ENCODE results near the gene DCDC2. TPM values are rescaled to one million over a fixed set of nuclear protein-coding genes. Genes with fewer than 3 reads are reported as not detected.

The DCDC2 gene
- total RNA-seq, 1 experiment from 2014 or later: 1.8 TPM

GRCh38 chr6:24339932-24340331 lies 17.9 kb downstream of the DCDC2 start:
- Mint-ChIP-seq H3K36me3 (peaks cover 13% of the 10 kb centered on the region), H3K9me3 (peaks cover 15% of the 10 kb centered on the region), H3K4me1 (no peaks in the 10 kb centered on the region), H3K27me3 (ENCODE audit: low read depth) (peaks cover 3% of the 10 kb centered on the region; the same call in 1 of the 2 replicates), H3K4me3 (no peak overlapping the region), H3K27ac (no peak overlapping the region)
- ATAC-seq: no peak
- no peak for TF ChIP-seq CDX4 (CRISPR knock-in tag; IDR thresholded peaks at IDR 0.05; ENCODE audit: borderline replicate concordance)
- TF ChIP-seq E2F1 (CRISPR knock-in tag; IDR thresholded peaks at IDR 0.05): no peak
- TF ChIP-seq ZNF423 (CRISPR knock-in tag; IDR thresholded peaks at IDR 0.05): no peak
- ChIA-PET POLR2A (no interaction called here), CTCF (no interaction called here)
- no peak for DNase-seq (ENCODE audit: low spot score)

- Mint-ChIP-seq H3K4me3 (no peak overlapping the region), H3K27ac (no peak overlapping the region), H3K4me1 (no peaks in the 10 kb centered on the region), H3K27me3 (ENCODE audit: low read depth) (peaks cover 20% of the 10 kb centered on the region), H3K36me3 (peaks cover 13% of the 10 kb centered on the region), H3K9me3 (peaks cover 14% of the 10 kb centered on the region)
- ATAC-seq (no peak), DNase-seq (ENCODE audit: low spot score) (no peak)
- CTCF ChIA-PET: no interaction called here
- POLR2A ChIA-PET: no interaction called here
- TF ChIP-seq ATF2 (CRISPR knock-in tag; IDR thresholded peaks at IDR 0.05; ENCODE audit: borderline replicate concordance, low read depth) (no peak), CREB1 (CRISPR knock-in tag; IDR thresholded peaks at IDR 0.05) (no peak), ZNF512 (CRISPR knock-in tag; IDR thresholded peaks at IDR 0.05; ENCODE audit: borderline replicate concordance) (no peak), GTF2I (CRISPR knock-in tag; conservative IDR thresholded peaks at IDR 0.05) (no peak), ZNF396 (CRISPR knock-in tag; IDR thresholded peaks at IDR 0.05; ENCODE audit: borderline replicate concordance) (no peak), ZNF281 (CRISPR knock-in tag; IDR thresholded peaks at IDR 0.05) (no peak), HMGA2 (CRISPR knock-in tag; IDR thresholded peaks at IDR 0.05) (no peak), EMX1 (CRISPR knock-in tag; IDR thresholded peaks at IDR 0.05) (no peak), NFYB (CRISPR knock-in tag; conservative IDR thresholded peaks at IDR 0.05; ENCODE audit: low read depth) (no peak), ZBTB21 (CRISPR knock-in tag; IDR thresholded peaks at IDR 0.05; ENCODE audit: borderline replicate concordance) (no peak), ZNF317 (CRISPR knock-in tag; IDR thresholded peaks at IDR 0.05; ENCODE audit: borderline replicate concordance, low read depth) (no peak)
Measured at GRCh38 chr6:24334285-24334684, 23.6 kb downstream of the DCDC2 start.

- Mint-ChIP-seq H3K4me1 (no peaks in the 10 kb centered on the region), H3K4me3 (no peak overlapping the region), H3K36me3 (no peaks in the 10 kb centered on the region), H3K27ac (no peak overlapping the region), H3K9me3 (no peaks in the 10 kb centered on the region), H3K27me3 (ENCODE audit: low read depth) (peaks cover 33% of the 10 kb centered on the region)
- no peak for DNase-seq (ENCODE audit: low spot score)
- ChIA-PET POLR2A (interaction anchor here (0.6 kb wide), 1 partner anchor 107 kb away, joined by 3 read pairs; no protein-coding TSS in a partner anchor), CTCF (interaction anchor here (1.4 to 2.4 kb wide), 2 partner anchors 27 to 49 kb away, joined by 3 to 8 read pairs; no protein-coding TSS in a partner anchor)
- no peak for ATAC-seq
- TF ChIP-seq NR2C2 (CRISPR knock-in tag; IDR thresholded peaks at IDR 0.05): no peak
Measured at GRCh38 chr6:24332317-24332716, 25.5 kb downstream of the DCDC2 start.
